Testis (tissue), 3 donors: Measurements from ENCODE around the gene SLC7A5. TPM values are rescaled to one million over a fixed set of nuclear protein-coding genes. Genes with fewer than 3 reads are reported as not detected.

Experiments used
- DNase-seq: peaks from one replicate; pipeline ENCODE4 v3.0.0-alpha.2; 2019
- H3K27ac ChIP-seq, 2 donors: fragments of 200-600 bp; sonication (generic); one replicate each; pipeline ENCODE4 v1.5.1; 2019
- H3K27me3 ChIP-seq: fragments of 200-600 bp; sonication (generic); one replicate; pipeline ENCODE4 v1.5.1; 2019
- H3K36me3 ChIP-seq: fragments of 200-600 bp; sonication (generic); one replicate; pipeline ENCODE4 v1.5.1; 2017; ENCODE audit warnings: low read depth; ENCODE audit errors: missing control alignments
- H3K4me1 ChIP-seq: fragments of 200-600 bp; sonication (generic); one replicate; pipeline ENCODE4 v1.5.1; 2019
- H3K4me3 ChIP-seq, 2 donors: fragments of 200-600 bp; sonication (generic); one replicate each; pipeline ENCODE4 v1.5.1; 2017 to 2019
- H3K9me3 ChIP-seq: fragments of 200-600 bp; sonication (generic); one replicate; pipeline ENCODE4 v1.5.1; 2017
- POLR2A ChIP-seq: fragments of 450-650 bp; IDR thresholded peaks from one replicate; pipeline ENCODE4 v1.6.1; 2017; ENCODE audit warnings: antibody characterized with exemption, mild to moderate bottlenecking, moderate library complexity
- WGBS, 2 donors: methylation state at CpG; one replicate each; pipeline ENCODE4 v1.1.5; 2018; 5-methylcytosine and 5-hydroxymethylcytosine counted together
- intact Hi-C: fragments of 100-400 bp; cut with DNase I; formaldehyde crosslinking; loops from one replicate; pipeline ENCODE4 v1.15.1; 2023; ENCODE audit warnings: low total_unique reads
- polyA plus RNA-seq: library from polyadenylated mRNA; stranded (reverse); fragments of 350-450 nt; fragmentation: Illumina TruSeq; extraction: RNeasy Lipid Tissue Mini Kit (QIAGEN cat#74804); gene quantifications from one replicate; pipeline ENCODE4 v1.2.3, GENCODE V29; 2014; ENCODE audit warnings: low read depth, low replicate concordance; ENCODE audit not compliant: insufficient read depth
- total RNA-seq, 2 donors: library from RNA; depleted of rRNA; stranded (reverse); fragments of >200 nt; gene quantifications; one replicate each; pipeline ENCODE4 v1.2.3, GENCODE V29; 2016
- TF ChIP-seq, protein P1 (sequence below), 3 experiments: fragments of 450-650 bp in 2 of 3; fragments of 200-600 bp in 1 of 3; sonication (generic) in 1 of 3; IDR thresholded peaks; one replicate each; pipeline ENCODE4 v1.5.1; 2016 to 2019; ENCODE audit warnings: antibody characterized with exemption in 3 of 3, mild to moderate bottlenecking in 2 of 3, moderate library complexity in 1 of 3

Gene SLC7A5
- total and polyA plus RNA-seq, 3 donors from 2014 or later, result 179 to 290 (median 263) TPM

DNA sequence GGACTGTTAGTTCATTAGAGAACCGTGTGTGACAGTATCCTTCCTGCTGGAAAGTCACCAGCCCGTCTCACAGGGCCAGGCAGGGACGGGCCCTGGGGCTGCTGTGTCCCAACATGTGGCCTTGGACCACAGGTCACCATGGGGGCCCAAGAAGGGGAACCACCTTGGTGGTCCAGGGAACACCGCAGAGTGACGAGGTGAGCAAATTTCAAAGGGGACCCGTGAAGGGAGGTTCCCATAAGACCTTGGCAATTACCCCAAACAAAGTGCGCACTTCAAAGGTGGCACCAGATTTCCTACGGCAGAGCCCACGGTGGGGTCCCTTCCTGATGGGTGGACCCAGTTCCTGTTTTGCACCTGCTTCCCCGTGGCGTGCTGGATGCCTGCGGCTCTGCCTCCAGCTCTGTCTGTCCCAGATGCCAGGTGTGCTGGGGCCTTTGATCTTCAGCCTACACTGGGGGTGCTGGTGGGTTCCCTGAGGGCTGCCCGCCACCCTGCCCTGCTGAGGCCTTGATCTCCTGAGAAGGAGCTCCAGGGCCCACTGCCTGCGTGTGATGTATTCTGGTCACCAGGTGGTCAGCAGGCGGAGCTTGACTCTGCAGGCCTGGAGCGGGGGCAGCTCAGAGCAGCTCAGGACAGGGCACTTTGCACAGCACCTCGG lies 27.0 kb downstream of the SLC7A5 start:
- H3K27me3 ChIP-seq, result no peaks in the 10 kb centered on the region
- WGBS, 2 donors, result 66 to 78% methylated on average over 5 to 17 of the region's 17 CpGs
- H3K4me3 ChIP-seq, result no peak overlapping the region
- H3K4me1 ChIP-seq, result peaks cover 62% of the 10 kb centered on the region
- TF ChIP-seq, protein P1, sequence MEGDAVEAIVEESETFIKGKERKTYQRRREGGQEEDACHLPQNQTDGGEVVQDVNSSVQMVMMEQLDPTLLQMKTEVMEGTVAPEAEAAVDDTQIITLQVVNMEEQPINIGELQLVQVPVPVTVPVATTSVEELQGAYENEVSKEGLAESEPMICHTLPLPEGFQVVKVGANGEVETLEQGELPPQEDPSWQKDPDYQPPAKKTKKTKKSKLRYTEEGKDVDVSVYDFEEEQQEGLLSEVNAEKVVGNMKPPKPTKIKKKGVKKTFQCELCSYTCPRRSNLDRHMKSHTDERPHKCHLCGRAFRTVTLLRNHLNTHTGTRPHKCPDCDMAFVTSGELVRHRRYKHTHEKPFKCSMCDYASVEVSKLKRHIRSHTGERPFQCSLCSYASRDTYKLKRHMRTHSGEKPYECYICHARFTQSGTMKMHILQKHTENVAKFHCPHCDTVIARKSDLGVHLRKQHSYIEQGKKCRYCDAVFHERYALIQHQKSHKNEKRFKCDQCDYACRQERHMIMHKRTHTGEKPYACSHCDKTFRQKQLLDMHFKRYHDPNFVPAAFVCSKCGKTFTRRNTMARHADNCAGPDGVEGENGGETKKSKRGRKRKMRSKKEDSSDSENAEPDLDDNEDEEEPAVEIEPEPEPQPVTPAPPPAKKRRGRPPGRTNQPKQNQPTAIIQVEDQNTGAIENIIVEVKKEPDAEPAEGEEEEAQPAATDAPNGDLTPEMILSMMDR (IDR thresholded peaks at IDR 0.05), result no peak
- TF ChIP-seq POLR2A, result no peak
- H3K36me3 ChIP-seq, result no peaks in the 10 kb centered on the region
- no peaks in the 10 kb centered on the region for H3K9me3 ChIP-seq
- H3K27ac ChIP-seq, result no peak overlapping the region
- intact Hi-C loops, result no loop called here
- peak; percentile 64 for DNase-seq

GRCh38 chr16:87841340-87842208 lies 27.7 kb downstream of the SLC7A5 start:
- 88 to 95% methylated on average over 9 to 22 of the region's 22 CpGs for WGBS, 2 donors
- TF ChIP-seq POLR2A, result no peak
- TF ChIP-seq, protein P1 (IDR thresholded peaks at IDR 0.05), result no peak
- DNase-seq, result no peak
- H3K27ac ChIP-seq, result no peak overlapping the region
- no peak overlapping the region for H3K4me3 ChIP-seq
- intact Hi-C loops, result no loop called here
- H3K36me3 ChIP-seq, result no peaks in the 10 kb centered on the region
- peaks cover 54% of the 10 kb centered on the region for H3K4me1 ChIP-seq
- no peaks in the 10 kb centered on the region for H3K27me3 ChIP-seq
- no peaks in the 10 kb centered on the region for H3K9me3 ChIP-seq

DNA sequence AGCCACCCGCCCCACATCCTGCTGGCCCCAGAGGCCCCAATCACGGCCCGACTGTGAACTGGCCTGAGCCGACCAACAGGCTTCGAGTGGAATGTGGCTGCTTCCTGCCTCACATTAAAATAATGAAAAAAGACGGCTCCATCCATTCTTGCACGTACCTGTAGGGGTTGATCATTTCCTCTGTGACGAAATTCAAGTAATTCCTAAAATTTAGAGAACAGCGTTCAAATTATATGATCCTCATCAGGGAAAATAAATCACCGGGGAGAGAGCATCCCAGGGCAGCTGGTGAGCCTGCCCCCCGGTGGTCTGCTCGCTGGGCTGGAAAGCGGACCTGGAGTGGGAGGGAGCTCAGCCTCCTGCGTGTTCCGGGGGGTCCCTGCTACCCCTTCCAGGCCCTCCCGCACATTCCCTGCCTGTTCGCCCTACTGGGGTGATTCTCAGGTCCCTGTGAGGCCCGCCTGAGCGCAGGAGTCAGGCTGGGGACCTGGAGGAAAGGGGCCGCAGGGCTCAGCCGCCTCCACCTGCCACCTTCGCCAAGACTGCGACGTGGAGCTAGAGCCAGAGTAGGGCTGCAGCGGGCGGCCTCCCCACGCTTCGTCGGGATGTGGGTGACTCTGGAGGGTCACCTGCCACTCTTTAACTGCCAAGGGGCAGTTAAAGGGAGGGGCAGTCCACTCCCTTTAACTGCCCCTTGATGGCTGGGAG lies 28.9 kb downstream of the SLC7A5 start:
- Histone ChIP-seq H3K27me3 (no peaks in the 10 kb centered on the region), H3K4me3 (no peak overlapping the region), H3K9me3 (no peaks in the 10 kb centered on the region), H3K27ac (peak overlapping the region; percentile 32 to 36), H3K36me3 (no peaks in the 10 kb centered on the region), H3K4me1 (peaks cover 51% of the 10 kb centered on the region)
- TF ChIP-seq, protein P1 (IDR thresholded peaks at IDR 0.05), result no peak
- TF ChIP-seq POLR2A, result no peak
- intact Hi-C loops, result no loop called here
- no peak for DNase-seq
- WGBS, 2 donors, result 71 to 87% methylated on average over 24 to 28 of the region's 29 CpGs

DNA sequence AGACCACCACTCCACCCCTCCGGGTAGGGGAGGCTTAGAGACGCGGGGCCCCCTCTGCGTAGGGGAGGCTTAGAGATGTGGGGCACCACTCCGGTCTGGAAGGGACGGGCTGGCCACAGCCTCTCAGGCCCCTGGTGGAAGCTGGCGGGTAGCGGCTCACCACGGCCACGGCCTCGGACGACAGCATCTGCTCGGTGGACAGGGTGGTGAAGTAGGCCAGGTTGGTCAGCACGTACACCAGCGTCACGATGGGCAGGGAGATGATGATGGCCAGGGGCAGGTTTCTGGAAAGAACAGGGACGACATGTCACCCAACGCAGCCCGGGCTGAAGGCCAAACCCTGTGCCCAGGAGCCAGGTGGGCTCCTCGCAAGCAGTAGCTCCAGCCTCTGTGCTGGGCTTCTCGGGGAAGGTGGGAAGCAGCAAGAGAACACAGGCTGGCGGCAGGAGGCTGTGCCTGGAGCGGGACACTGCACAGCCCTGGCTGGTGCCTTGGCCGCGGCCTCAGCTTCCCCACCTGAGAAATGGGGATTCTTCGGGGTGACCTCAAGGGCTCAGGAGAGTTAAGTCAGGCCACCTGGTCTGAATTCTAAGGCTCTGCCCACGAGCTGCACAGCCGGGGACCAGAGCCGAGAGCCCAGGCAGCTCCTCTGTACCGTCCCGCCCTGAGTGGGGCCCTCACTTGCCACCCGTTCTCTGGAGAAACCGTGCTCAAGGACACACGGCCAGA lies 29.6 kb downstream of the SLC7A5 start:
- Histone ChIP-seq H3K9me3 (no peaks in the 10 kb centered on the region), H3K27ac (peak overlapping the region; percentile 10 to 32), H3K27me3 (no peaks in the 10 kb centered on the region), H3K4me1 (peaks cover 44% of the 10 kb centered on the region), H3K4me3 (no peak overlapping the region), H3K36me3 (no peaks in the 10 kb centered on the region)
- 74 to 90% methylated on average over 26 to 34 of the region's 34 CpGs for WGBS, 2 donors
- no peak for TF ChIP-seq POLR2A
- TF ChIP-seq, protein P1 (IDR thresholded peaks at IDR 0.05), result no peak
- intact Hi-C loops, result no loop called here
- no peak for DNase-seq
